Measurements from ENCODE around the gene SIGLEC11. TPM values are rescaled to one million over a fixed set of nuclear protein-coding genes. Genes with fewer than 3 reads are reported as not detected.
A peak's percentile ranks its signal among the peaks of the same experiment; 100 is the strongest.

SIGLEC11 gene
- total and polyA plus RNA-seq, 2 donors (not counting 1 experiment from before 2014, with no cell fraction given), result 0.09 TPM; not detected in 1

GRCh38 chr19:49927526-49928264 is 33.3 kb downstream of the SIGLEC11 start:
- H3K4me1 Mint-ChIP-seq, result peaks cover 68% of the 10 kb centered on the region
- Histone ChIP-seq H3K4me3 (ENCODE audit: control extremely low read depth in 1 of 5, extremely low read depth in 1 of 5, insufficient read depth in 1 of 5, low read depth in 2 of 5, low read length in 4 of 5) (no peak overlapping the region), H4K20me1 (ENCODE audit: control insufficient read depth, insufficient read depth, low read length, poor library complexity, severe bottlenecking) (peaks cover 55% of the 10 kb centered on the region), H3K79me2 (ENCODE audit: control insufficient read depth, insufficient read depth, low read length) (peaks cover 68% of the 10 kb centered on the region), H3K9ac (ENCODE audit: low read length) (peak overlapping the region; percentile 19), H3K4me2 (replicated peaks; ENCODE audit: low read depth, low read length, poor library complexity, severe bottlenecking) (peak overlapping the region; percentile 94), H3K36me3 (replicated peaks in 1 of 2; ENCODE audit: control extremely low read depth in 1 of 2, control insufficient read depth in 1 of 2, extremely low read depth in 1 of 2, insufficient read depth in 2 of 2, low read length in 1 of 2) (peaks cover 1 to 37% of the 10 kb centered on the region in 2 experiments), H3K27ac (ENCODE audit: low read length in 2 of 2) (peak overlapping the region in 1 of 2 donors; percentile 2), H3K27me3 (replicated peaks in 1 of 4; ENCODE audit: control extremely low read depth in 1 of 4, control insufficient read depth in 3 of 4, insufficient read depth in 4 of 4, low read length in 3 of 4) (no peaks in the 10 kb centered on the region), H3K4me1 (ENCODE audit: control insufficient read depth in 2 of 2, insufficient read depth in 2 of 2, low read length in 2 of 2) (peaks cover 20 to 40% of the 10 kb centered on the region in 2 donors), H2AFZ (ENCODE audit: insufficient read depth, low read depth, low read length, poor library complexity, severe bottlenecking) (no peak overlapping the region), H3K9me3 (ENCODE audit: control extremely low read depth in 1 of 3, control insufficient read depth in 2 of 3, insufficient read depth in 1 of 3, low read length in 2 of 3) (peaks cover 0 to 3% (median 0%) of the 10 kb centered on the region in 3 donors)
- CTCF ChIA-PET, result interaction anchor here (1.1 to 3.1 kb wide), 4 partner anchors 10 to 32 kb away, joined by 3 to 20 read pairs (median 10); no protein-coding TSS in a partner anchor
- H3K27ac Mint-ChIP-seq, result peak overlapping the region; percentile 72
- no peaks in the 10 kb centered on the region for H3K27me3 Mint-ChIP-seq
- POLR2A ChIA-PET, result interaction anchor here (0.6 to 3.1 kb wide), 4 partner anchors 9 to 58 kb away, joined by 3 to 28 read pairs (median 8); no protein-coding TSS in a partner anchor
- ATAC-seq (ENCODE audit: low read depth) (no peak), DNase-seq (no peak)
- peak overlapping the region; percentile 100 for H3K4me3 Mint-ChIP-seq
- 85% methylated on average over 8 of the region's 14 CpGs for WGBS (ENCODE audit: insufficient coverage)
- TF ChIP-seq EZH2 (IDR thresholded peaks at IDR 0.05; ENCODE audit: borderline replicate concordance, insufficient read depth, low read depth, low read length, poor library complexity, severe bottlenecking), result no peak
- no peaks in the 10 kb centered on the region for H3K9me3 Mint-ChIP-seq (ENCODE audit: insufficient read depth)
- intact Hi-C loops (cut with micrococcal nuclease), result loop anchor here (10.0 kb wide), 1 partner anchor 877 kb away; no protein-coding TSS in a partner anchor

- Histone ChIP-seq H3K36me3 (replicated peaks in 1 of 2; ENCODE audit: control extremely low read depth in 1 of 2, control insufficient read depth in 1 of 2, extremely low read depth in 1 of 2, insufficient read depth in 2 of 2, low read length in 1 of 2) (peaks cover 1 to 43% of the 10 kb centered on the region in 2 experiments), H3K27me3 (replicated peaks in 1 of 4; ENCODE audit: control extremely low read depth in 1 of 4, control insufficient read depth in 3 of 4, insufficient read depth in 4 of 4, low read length in 3 of 4) (no peaks in the 10 kb centered on the region), H3K4me3 (ENCODE audit: control extremely low read depth in 1 of 5, extremely low read depth in 1 of 5, insufficient read depth in 1 of 5, low read depth in 2 of 5, low read length in 4 of 5) (no peak overlapping the region), H4K20me1 (ENCODE audit: control insufficient read depth, insufficient read depth, low read length, poor library complexity, severe bottlenecking) (peaks cover 66% of the 10 kb centered on the region), H3K4me2 (replicated peaks; ENCODE audit: low read depth, low read length, poor library complexity, severe bottlenecking) (no peak overlapping the region), H2AFZ (ENCODE audit: insufficient read depth, low read depth, low read length, poor library complexity, severe bottlenecking) (no peak overlapping the region), H3K79me2 (ENCODE audit: control insufficient read depth, insufficient read depth, low read length) (peaks cover 79% of the 10 kb centered on the region), H3K4me1 (ENCODE audit: control insufficient read depth in 2 of 2, insufficient read depth in 2 of 2, low read length in 2 of 2) (peaks cover 20 to 40% of the 10 kb centered on the region in 2 donors), H3K27ac (ENCODE audit: low read length in 2 of 2) (no peak overlapping the region), H3K9ac (ENCODE audit: low read length) (no peak overlapping the region), H3K9me3 (ENCODE audit: control extremely low read depth in 1 of 3, control insufficient read depth in 2 of 3, insufficient read depth in 1 of 3, low read length in 2 of 3) (peaks cover 0 to 3% (median 0%) of the 10 kb centered on the region in 3 donors)
- WGBS (ENCODE audit: insufficient coverage), result 95% methylated on average over 6 of the region's 10 CpGs
- DNase-seq, result no peak
- CTCF ChIA-PET, result interaction anchor here (1.1 kb wide), 1 partner anchor 31 kb away, joined by 3 read pairs; no protein-coding TSS in a partner anchor
- Mint-ChIP-seq H3K4me3 (no peak overlapping the region), H3K4me1 (peaks cover 72% of the 10 kb centered on the region), H3K27ac (peak overlapping the region; percentile 37), H3K27me3 (no peaks in the 10 kb centered on the region), H3K9me3 (ENCODE audit: insufficient read depth) (no peaks in the 10 kb centered on the region)
- no peak for ATAC-seq (ENCODE audit: low read depth)
- intact Hi-C loops (cut with micrococcal nuclease), result loop anchor here (10.0 kb wide), 1 partner anchor 878 kb away; no protein-coding TSS in a partner anchor
- no peak for TF ChIP-seq EZH2 (IDR thresholded peaks at IDR 0.05; ENCODE audit: borderline replicate concordance, insufficient read depth, low read depth, low read length, poor library complexity, severe bottlenecking)
- no peak for TF ChIP-seq CTCF (IDR thresholded peaks at IDR 0.05)
- POLR2A ChIA-PET, result interaction anchor here (0.6 kb wide), 1 partner anchor 1007 kb away, joined by 3 read pairs; no protein-coding TSS in a partner anchor
Observed at GRCh38 chr19:49926515-49926914, 34.5 kb downstream of the SIGLEC11 start.
